Measurements from ENCODE around the gene ARHGAP19.

ARHGAP19 gene

GRCh38 chr10:97222326-97222961, 70.0 kb downstream of the ARHGAP19 start:
- ATAC-seq: no peak
- no peak for TF ChIP-seq ZC3H10 (CRISPR knock-in tag; IDR thresholded peaks at IDR 0.05)
- TF ChIP-seq GLIS3 (CRISPR knock-in tag; IDR thresholded peaks at IDR 0.05): no peak
- no peak for TF ChIP-seq PPARA (CRISPR knock-in tag; IDR thresholded peaks at IDR 0.05; ENCODE audit: borderline replicate concordance)

- no peak for ATAC-seq
- TF ChIP-seq CSDC2 (CRISPR knock-in tag; IDR thresholded peaks at IDR 0.05): no peak
These were observed 72.1 kb downstream of the ARHGAP19 start for GRCh38 chr10:97220355-97220754.

GRCh38 chr10:97217299-97217698, 75.1 kb downstream of the ARHGAP19 start:
- ATAC-seq: no peak
- TF ChIP-seq CSRNP3 (CRISPR knock-in tag; IDR thresholded peaks at IDR 0.05): no peak
- no peak for TF ChIP-seq OSR1 (CRISPR knock-in tag; IDR thresholded peaks at IDR 0.05)
- no peak for TF ChIP-seq ZNF8 (CRISPR knock-in tag; IDR thresholded peaks at IDR 0.05)
- TF ChIP-seq ZFP30 (CRISPR knock-in tag; IDR thresholded peaks at IDR 0.05): no peak
- TF ChIP-seq CSDC2 (CRISPR knock-in tag; IDR thresholded peaks at IDR 0.05): no peak
- TF ChIP-seq ESRRG (CRISPR knock-in tag; IDR thresholded peaks at IDR 0.05): no peak
- TF ChIP-seq TSHZ2 (CRISPR knock-in tag; IDR thresholded peaks at IDR 0.05): no peak
- TF ChIP-seq ZNF70 (CRISPR knock-in tag; IDR thresholded peaks at IDR 0.05): no peak
- no peak for TF ChIP-seq ZFP3 (CRISPR knock-in tag; IDR thresholded peaks at IDR 0.05)
- no peak for TF ChIP-seq SNAI2 (CRISPR knock-in tag; IDR thresholded peaks at IDR 0.05)
- TF ChIP-seq POU6F1 (CRISPR knock-in tag; IDR thresholded peaks at IDR 0.05; ENCODE audit: borderline replicate concordance, low read depth): no peak
- TF ChIP-seq PATZ1 (CRISPR knock-in tag; IDR thresholded peaks at IDR 0.05; ENCODE audit: borderline replicate concordance): no peak
- no peak for TF ChIP-seq RARB (CRISPR knock-in tag; IDR thresholded peaks at IDR 0.05)
- no peak for TF ChIP-seq ISL1 (CRISPR knock-in tag; IDR thresholded peaks at IDR 0.05)

- ATAC-seq: no peak
These were observed 76.7 kb downstream of the ARHGAP19 start for GRCh38 chr10:97215619-97216260.

More at GRCh38 chr10:97215619-97216260, 76.7 kb downstream of the ARHGAP19 start:
- TF ChIP-seq POU6F1 (CRISPR knock-in tag; IDR thresholded peaks at IDR 0.05; ENCODE audit: borderline replicate concordance, low read depth) (no peak), PPARA (CRISPR knock-in tag; IDR thresholded peaks at IDR 0.05; ENCODE audit: borderline replicate concordance) (no peak), ZNF565 (CRISPR knock-in tag; conservative IDR thresholded peaks at IDR 0.05; ENCODE audit: low read depth) (no peak), ZC3H10 (CRISPR knock-in tag; IDR thresholded peaks at IDR 0.05) (no peak), ISL1 (CRISPR knock-in tag; IDR thresholded peaks at IDR 0.05) (no peak), CREB5 (CRISPR knock-in tag; IDR thresholded peaks at IDR 0.05; ENCODE audit: low read depth) (no peak), SNAI2 (CRISPR knock-in tag; IDR thresholded peaks at IDR 0.05) (no peak)
